Activated CD8-positive, alpha-beta memory T cell treated with anti-CD3 and anti-CD28 coated beads, Interleukin-2, amount 50 U/mL, for 48 hours (primary cell): ENCODE results near the gene ENTPD1.
A peak's percentile ranks its signal among the peaks of the same experiment; 100 is the strongest.
"Not testable (repeated sequence)": the region's sequence is repeated elsewhere in the genome, so short reads cannot be mapped to it uniquely, and the experiment has no call there.

Experiments
- DNase-seq: peaks from one replicate; pipeline ENCODE4 v3.0.0-alpha.2; 2020

ENTPD1 gene

GRCh38 chr10:95872158-95872711 is 116.3 kb downstream of the ENTPD1 start:
- DNase-seq = no peak

GRCh38 chr10:95873139-95873538 is 117.2 kb downstream of the ENTPD1 start:
- DNase-seq = no peak

GRCh38 chr10:95873651-95874050 is 117.7 kb downstream of the ENTPD1 start:
- no peak for DNase-seq

- not testable (repeated sequence) for DNase-seq
Observed at GRCh38 chr10:95874783-95875182, 118.8 kb downstream of the ENTPD1 start.

GRCh38 chr10:95876756-95877155 is 120.8 kb downstream of the ENTPD1 start:
- no peak for DNase-seq

- DNase-seq = no peak
Observed at GRCh38 chr10:95877881-95878280, 121.9 kb downstream of the ENTPD1 start.

- no peak for DNase-seq
Observed at GRCh38 chr10:95880704-95881103, 124.7 kb downstream of the ENTPD1 start.

GRCh38 chr10:95881316-95881715 is 125.4 kb downstream of the ENTPD1 start:
- DNase-seq = no peak

- DNase-seq = no peak
Observed at GRCh38 chr10:95889830-95890229, 133.9 kb downstream of the ENTPD1 start.

GRCh38 chr10:95896071-95896850 is 140.3 kb downstream of the ENTPD1 start:
- no peak for DNase-seq

- not testable (repeated sequence) for DNase-seq
Observed at GRCh38 chr10:95905897-95906580, 150.1 kb downstream of the ENTPD1 start.

GRCh38 chr10:95906677-95907455 is 150.9 kb downstream of the ENTPD1 start:
- DNase-seq = peak; percentile 61

GRCh38 chr10:95907456-95908253 is 151.7 kb downstream of the ENTPD1 start, which contains the start of gene CC2D2B:
TSS of gene CC2D2B (plus strand) at chr10:95907975. CDS start at chr10:95911324, 3,349 bp downstream.
- DNase-seq = peak; percentile 86

GRCh38 chr10:95908450-95908849 is 152.5 kb downstream of the ENTPD1 start:
- DNase-seq = no peak

GRCh38 chr10:95909561-95909960 is 153.6 kb downstream of the ENTPD1 start:
- no peak for DNase-seq

GRCh38 chr10:95916039-95916438 is 160.1 kb downstream of the ENTPD1 start:
- not testable (repeated sequence) for DNase-seq
